ENCODE results near the gene IKBIP.
A peak's percentile ranks its signal among the peaks of the same experiment; 100 is the strongest.
"Not testable (repeated sequence)": the region's sequence is repeated elsewhere in the genome, so short reads cannot be mapped to it uniquely, and the experiment has no call there.

Gene IKBIP, protein sequence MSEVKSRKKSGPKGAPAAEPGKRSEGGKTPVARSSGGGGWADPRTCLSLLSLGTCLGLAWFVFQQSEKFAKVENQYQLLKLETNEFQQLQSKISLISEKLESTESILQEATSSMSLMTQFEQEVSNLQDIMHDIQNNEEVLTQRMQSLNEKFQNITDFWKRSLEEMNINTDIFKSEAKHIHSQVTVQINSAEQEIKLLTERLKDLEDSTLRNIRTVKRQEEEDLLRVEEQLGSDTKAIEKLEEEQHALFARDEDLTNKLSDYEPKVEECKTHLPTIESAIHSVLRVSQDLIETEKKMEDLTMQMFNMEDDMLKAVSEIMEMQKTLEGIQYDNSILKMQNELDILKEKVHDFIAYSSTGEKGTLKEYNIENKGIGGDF
- 13.1 to 19.1 reads per million in 2 experiments for total RNA-seq

- peak; percentile 94 for DNase-seq (ENCODE audit: low read depth)
Observed at GRCh38 chr12:98644712-98645571, at the start of gene IKBIP, which contains the start of gene APAF1. Gene IKBIP, minus strand, starts transcription at chr12:98644788. Its CDS starts 87 bp downstream, at chr12:98644701. Gene APAF1, plus strand, starts transcription at chr12:98645290. Its CDS starts 3,070 bp downstream, at chr12:98648360.

- no peak for DNase-seq (ENCODE audit: low read depth)
Observed at GRCh38 chr12:98691351-98691750, 46.8 kb upstream of the IKBIP start.

GRCh38 chr12:98686603-98687002 lies 42.0 kb upstream of the IKBIP start:
- DNase-seq (ENCODE audit: low read depth), result no peak

- no peak for DNase-seq (ENCODE audit: low read depth)
Observed at GRCh38 chr12:98684199-98684598, 39.6 kb upstream of the IKBIP start.

DNA sequence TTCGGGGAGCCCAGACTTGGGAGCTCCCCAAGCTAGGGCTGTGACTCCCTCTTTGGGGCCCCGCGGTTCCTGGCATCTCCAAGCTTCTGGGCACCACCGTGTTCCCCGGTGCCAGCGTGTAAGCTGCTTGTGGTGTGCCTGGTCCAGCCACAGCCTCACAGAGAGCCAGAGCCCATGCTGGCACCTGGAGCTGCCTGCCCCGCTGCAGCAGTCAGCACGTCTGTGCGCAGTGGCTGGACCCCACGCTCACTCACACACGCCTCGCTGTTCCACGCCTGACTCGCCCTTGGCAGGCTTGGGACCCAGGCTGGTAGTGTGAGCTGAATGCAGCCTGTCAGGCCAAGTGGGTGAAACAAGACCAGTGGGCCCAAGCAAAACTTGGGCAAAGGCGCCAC lies 35.0 kb upstream of the IKBIP start:
- DNase-seq (ENCODE audit: low read depth), result no peak

GRCh38 chr12:98678946-98679610 lies 34.5 kb upstream of the IKBIP start:
- no peak for DNase-seq (ENCODE audit: low read depth)

- DNase-seq (ENCODE audit: low read depth), result no peak
Observed at GRCh38 chr12:98678236-98678945, 33.8 kb upstream of the IKBIP start.

DNA sequence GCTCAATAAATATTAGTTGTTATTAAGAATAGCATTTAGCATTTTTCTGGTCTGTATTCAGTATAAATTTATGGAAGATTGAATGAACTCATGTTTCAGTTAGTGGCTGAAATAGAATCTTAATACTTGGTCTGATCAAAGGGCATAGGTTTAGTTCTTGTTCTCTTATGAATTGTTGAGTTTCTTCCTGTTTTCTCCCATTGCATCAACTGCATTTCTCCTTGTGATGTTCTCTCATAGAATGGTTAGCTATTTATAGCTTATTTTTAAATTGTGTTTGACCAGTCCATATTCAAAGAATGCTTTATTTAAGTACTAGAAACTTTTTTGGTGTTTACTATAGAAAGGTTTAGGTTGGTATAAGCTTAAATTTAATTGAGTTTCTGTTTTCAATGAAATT lies 30.3 kb upstream of the IKBIP start:
- no peak for DNase-seq (ENCODE audit: low read depth)

DNA sequence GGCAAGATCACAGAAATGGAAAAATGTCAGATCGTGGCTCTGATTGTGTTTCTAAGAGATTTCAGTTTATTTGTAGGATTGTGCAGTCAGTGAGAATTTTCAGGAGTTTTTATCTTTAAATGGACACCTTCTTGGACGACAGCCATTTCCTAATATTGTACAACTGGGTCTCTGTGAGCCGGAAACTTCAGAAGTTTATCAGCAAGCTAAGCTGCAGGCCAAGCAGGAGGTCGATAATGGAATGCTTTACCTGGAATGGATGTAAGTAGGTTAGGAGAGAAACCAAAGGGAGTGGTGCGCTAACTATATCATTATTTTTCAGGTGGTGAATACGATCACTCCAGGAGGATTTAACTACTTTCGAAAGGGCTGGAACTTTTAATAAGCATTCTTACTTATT lies 26.9 kb upstream of the IKBIP start:
- no peak for DNase-seq (ENCODE audit: low read depth)

GRCh38 chr12:98669751-98670150 lies 25.2 kb upstream of the IKBIP start:
- DNase-seq (ENCODE audit: low read depth), result no peak

DNA sequence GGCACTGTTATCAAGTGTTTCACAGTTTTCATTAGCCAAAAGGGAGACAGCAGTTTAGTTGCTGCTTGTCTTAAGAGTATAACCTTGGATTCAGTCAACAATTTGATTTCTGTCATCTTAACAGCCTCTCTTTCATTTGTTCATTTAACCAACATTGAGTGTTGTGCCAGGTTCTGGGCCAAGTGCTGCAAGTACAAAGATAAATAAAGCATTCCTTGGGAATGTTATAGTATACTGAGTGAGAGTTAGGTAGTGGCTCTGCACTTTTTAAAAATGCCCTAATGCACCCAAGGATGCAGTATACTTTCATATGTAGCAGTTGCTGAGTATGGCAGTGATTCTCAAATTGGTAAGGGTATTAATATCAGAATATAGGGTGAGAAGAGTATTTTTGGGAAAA lies 15.9 kb upstream of the IKBIP start:
- DNase-seq (ENCODE audit: low read depth), result no peak

DNA sequence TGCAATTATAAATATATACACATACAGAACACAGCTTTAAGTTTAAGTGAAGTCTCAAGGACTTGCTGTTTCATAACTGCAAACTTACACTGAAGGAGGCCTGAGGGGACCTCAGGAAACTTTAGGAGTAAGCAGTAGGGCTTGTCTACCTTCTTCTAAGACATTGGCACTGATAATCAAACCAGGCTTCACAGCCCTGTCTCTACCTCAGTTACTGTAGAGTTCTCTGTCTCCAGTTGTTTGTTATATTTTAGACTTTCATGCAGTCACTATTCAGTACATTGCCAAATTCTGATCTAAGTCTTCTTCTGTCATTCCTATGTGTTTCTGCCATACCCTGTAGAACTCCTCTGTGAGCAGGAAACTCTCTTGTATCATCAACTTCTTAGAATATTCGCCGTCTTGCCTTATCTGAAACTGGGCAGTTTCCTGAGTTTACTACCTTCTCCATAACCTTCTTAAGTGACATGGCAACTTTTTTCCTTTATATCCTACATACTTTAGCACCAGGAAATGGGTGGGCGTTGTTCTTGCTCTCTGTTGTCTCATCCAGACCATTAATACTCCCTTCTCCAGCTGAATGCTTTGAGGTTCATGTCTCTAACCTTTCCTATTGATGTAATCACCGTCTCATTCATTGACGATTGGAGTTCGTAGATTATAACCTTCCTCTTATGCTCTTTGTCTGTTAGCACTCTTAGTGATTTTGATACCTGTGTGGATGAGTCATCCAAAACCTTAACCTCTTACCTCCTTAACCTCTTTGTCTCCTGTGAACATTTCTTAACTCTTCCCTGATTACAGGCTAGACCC lies 11.9 kb upstream of the IKBIP start:
- no peak for DNase-seq (ENCODE audit: low read depth)

DNA sequence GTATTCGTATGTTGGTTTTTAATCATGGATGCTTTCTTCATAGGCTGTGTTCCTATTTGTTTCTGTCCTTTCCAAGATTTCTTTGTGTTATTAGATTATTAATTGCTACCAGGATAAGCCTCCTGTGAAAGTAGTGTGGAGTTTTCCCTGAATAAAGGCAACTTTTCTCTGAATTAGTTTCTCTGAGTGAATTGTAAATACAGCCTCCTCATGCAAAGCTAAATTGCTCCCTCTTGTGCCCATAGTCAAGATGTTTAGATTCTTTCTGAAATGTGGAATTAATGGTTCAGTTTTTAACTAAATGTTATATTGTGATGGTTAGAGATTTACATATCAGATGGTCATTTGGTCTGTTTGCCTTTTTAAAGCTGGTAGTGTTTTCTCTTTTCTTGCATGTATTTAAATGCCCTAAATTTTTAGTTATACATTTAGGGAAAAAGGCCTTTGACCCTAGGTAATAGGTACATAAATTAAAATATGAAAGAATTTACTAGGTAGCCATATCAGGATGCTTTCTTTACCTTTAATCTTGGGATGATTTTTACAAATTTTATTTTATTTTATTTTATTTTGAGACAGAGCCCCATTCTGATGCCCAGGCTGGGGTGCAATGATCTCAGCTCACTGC lies 9.4 kb upstream of the IKBIP start:
- DNase-seq (ENCODE audit: low read depth), result no peak

- DNase-seq (ENCODE audit: low read depth), result no peak
Observed at GRCh38 chr12:98651328-98651727, 6.7 kb upstream of the IKBIP start.

GRCh38 chr12:98646294-98647090 lies 1.9 kb upstream of the IKBIP start:
- DNase-seq (ENCODE audit: low read depth), result no peak

DNA sequence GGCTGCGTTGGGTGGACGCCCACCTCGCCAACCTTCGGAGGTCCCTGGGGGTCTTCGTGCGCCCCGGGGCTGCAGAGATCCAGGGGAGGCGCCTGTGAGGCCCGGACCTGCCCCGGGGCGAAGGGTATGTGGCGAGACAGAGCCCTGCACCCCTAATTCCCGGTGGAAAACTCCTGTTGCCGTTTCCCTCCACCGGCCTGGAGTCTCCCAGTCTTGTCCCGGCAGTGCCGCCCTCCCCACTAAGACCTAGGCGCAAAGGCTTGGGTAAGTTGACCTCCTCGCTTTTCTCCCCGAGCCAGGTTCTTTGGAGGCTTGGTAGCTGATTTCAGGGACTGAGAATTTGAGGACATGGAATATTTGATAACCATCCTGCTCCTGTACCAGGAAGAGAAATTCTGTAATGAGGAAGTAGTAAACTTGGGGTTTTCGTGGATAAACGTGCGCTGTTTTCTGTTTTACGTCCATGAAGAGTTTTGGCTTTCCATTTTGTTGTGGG lies 1.0 kb upstream of the IKBIP start:
- DNase-seq (ENCODE audit: low read depth), result no peak

GRCh38 chr12:98644433-98644711 lies 216 bp downstream of the IKBIP start:
- no peak for DNase-seq (ENCODE audit: low read depth)

DNA sequence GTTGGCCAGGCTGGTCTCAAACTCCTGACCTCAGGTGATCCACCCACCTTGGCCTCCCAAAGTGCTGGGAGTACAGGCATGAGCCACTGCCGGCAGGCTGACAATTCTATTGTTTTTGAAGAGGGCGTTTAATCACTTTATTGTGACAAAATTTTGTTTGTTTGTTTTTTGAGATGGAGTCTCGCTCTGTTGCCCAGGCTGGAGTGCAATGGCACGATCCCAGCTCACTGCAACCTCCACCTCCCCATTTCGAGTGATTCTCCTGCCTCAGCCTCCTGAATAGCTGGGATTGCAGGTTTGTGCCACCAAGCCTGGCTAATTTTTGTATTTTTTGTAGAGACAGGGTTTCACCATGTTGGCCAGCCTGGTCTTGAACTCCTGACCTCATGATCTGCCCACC lies 1.8 kb downstream of the IKBIP start:
- DNase-seq (ENCODE audit: low read depth), result not testable (repeated sequence)

DNA sequence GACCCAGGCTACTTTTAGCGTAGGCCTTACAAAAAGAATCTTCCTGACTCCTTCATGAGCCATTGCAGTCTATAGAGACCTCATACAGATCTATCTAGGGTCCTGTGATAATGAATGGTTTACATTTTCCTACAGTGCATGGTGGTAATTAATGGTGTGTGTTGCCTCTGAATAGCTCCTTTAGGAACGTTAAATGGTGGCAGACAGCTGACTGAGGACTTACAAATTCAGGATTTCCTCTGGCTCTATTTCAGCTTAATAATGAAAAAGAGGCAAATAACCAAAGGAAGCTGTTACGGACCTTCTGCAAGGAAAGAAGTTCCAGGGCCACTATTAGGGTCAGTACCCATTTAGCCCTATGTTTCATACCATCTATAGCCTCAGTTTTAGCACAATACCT lies 5.1 kb downstream of the IKBIP start:
- no peak for DNase-seq (ENCODE audit: low read depth)

DNA sequence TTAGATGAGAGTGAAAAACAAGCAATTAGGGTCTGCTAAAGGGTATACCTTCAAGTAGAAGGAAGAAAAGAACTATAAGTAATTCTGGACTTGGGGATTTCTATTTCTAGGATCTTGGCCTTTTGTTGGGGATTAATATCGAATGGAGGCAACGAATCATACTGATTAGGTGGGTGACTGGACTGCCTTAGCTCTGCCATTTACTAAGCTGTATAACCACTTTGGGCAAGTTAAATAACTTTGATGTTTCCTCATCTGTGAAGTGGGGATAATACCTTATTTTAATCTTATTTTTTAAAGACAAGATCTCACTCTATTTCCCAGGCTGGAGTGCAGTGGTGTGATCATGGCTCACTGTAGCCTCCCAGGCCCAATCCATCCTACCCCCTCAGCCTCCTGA lies 6.6 kb downstream of the IKBIP start:
- no peak for DNase-seq (ENCODE audit: low read depth)

Measured in T follicular helper cell (primary cell).